Measurements from ENCODE around the gene TPRN. TPM values are rescaled to one million over a fixed set of nuclear protein-coding genes. Genes with fewer than 3 reads are reported as not detected.
A peak's percentile ranks its signal among the peaks of the same experiment; 100 is the strongest.
"Not testable (repeated sequence)": the region's sequence is repeated elsewhere in the genome, so short reads cannot be mapped to it uniquely, and the experiment has no call there.

The TPRN gene
- total RNA-seq, 1 experiment from 2014 or later: 24.9 TPM

DNA sequence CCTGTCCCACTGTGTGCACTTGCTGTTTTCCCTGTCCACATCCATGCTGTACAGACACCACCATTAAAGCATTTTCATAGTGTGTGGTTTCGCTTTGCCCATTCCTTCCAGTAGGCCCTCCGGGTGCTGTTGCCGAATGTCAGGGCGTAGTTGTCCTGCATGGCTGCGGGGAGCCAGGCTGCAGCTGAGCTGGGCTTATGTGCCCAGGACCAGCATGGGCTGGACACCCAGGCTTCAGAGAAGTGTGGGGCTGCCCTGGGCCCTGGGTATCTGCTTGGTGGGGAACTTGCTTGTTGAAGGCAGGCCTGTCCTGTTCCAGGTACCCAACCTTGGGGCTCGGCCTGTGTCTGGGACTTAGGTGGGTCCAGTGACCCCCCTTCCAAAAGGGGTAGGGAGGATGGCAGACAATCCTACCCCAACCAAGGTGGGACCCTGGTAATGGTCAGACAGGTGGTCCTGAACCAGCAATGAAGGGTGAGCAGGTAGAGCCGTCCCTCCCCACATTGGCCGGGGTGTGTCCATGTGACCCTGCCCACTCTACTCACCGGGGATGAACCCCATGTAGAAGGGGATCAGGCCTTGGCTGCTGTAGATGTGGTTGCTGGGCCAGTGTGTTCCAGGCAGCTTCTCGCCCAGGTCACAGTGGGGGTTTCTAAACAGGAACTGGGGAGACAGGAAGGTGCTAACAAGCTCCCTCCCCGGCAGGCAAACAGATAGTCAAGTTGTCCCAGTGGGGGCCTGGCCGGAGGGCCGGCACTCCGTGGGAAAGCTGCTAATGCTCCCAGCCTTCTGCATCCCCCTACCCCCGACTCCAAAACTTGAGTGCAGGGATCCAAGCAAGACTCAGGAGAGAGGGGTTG lies 43.3 kb upstream of the TPRN start:
- DNase-seq (ENCODE audit: low read depth, low spot score) (no peak), ATAC-seq (no peak)
- ChIA-PET CTCF (no interaction called here), RAD21 (ENCODE audit: low non-redundant PET in 1 of 2, low total read pairs in 2 of 2, uncharacterized antibody in 2 of 2, unreplicated experiment in 2 of 2) (no interaction called here), POLR2A (interaction anchor here (1.1 to 1.7 kb wide), 4 partner anchors 10 to 176 kb away, joined by 3 to 5 read pairs (median 4); partner anchors contain the start of gene SSNA1)
- Histone ChIP-seq H4K20me1 (ENCODE audit: insufficient read depth) (peaks cover 21% of the 10 kb centered on the region; the same call in 1 of the 2 replicates), H3K27ac (ENCODE audit: low read depth, low read length) (peak overlapping the region; percentile 19; the same call in 1 of the 2 replicates), H3K9ac (ENCODE audit: low read length) (no peak overlapping the region), H3K36me3 (ENCODE audit: control insufficient read depth in 1 of 2, insufficient read depth in 2 of 2, low read length in 2 of 2) (peaks cover 11 to 21% of the 10 kb centered on the region in 2 experiments), H2AFZ (ENCODE audit: low read depth, low read length, poor library complexity, severe bottlenecking) (no peak overlapping the region), H3K9me3 (ENCODE audit: control insufficient read depth in 1 of 2, insufficient read depth in 1 of 2, low read depth in 1 of 2, low read length in 2 of 2) (no peaks in the 10 kb centered on the region), H3K4me2 (ENCODE audit: low read length) (0 out of 2 replicates have a peak overlapping the region, but pooled peaks have one; percentile 10), H3K79me2 (ENCODE audit: insufficient read depth, low read length) (peaks cover 35% of the 10 kb centered on the region), H3K4me1 (ENCODE audit: control insufficient read depth in 1 of 2, insufficient read depth in 2 of 2, low read length in 2 of 2) (peaks cover 9 to 33% of the 10 kb centered on the region in 2 experiments), H3K9me2 (ENCODE audit: insufficient read depth) (no peaks in the 10 kb centered on the region), H3K27me3 (ENCODE audit: insufficient read depth, low read length) (no peaks in the 10 kb centered on the region), H3K4me3 (replicated peaks in 1 of 2; ENCODE audit: low read depth in 1 of 2, low read length in 2 of 2) (no peak overlapping the region; a peak in 1 of 4 replicates)
- BruUV-seq (replicated peaks): no TSS peak
- intact Hi-C loops (cut with micrococcal nuclease): no loop called here
- TF ChIP-seq, protein P1, sequence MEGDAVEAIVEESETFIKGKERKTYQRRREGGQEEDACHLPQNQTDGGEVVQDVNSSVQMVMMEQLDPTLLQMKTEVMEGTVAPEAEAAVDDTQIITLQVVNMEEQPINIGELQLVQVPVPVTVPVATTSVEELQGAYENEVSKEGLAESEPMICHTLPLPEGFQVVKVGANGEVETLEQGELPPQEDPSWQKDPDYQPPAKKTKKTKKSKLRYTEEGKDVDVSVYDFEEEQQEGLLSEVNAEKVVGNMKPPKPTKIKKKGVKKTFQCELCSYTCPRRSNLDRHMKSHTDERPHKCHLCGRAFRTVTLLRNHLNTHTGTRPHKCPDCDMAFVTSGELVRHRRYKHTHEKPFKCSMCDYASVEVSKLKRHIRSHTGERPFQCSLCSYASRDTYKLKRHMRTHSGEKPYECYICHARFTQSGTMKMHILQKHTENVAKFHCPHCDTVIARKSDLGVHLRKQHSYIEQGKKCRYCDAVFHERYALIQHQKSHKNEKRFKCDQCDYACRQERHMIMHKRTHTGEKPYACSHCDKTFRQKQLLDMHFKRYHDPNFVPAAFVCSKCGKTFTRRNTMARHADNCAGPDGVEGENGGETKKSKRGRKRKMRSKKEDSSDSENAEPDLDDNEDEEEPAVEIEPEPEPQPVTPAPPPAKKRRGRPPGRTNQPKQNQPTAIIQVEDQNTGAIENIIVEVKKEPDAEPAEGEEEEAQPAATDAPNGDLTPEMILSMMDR (IDR thresholded peaks at IDR 0.05 in 2 of 3, conservative IDR thresholded peaks at IDR 0.05 in 1 of 3; ENCODE audit: borderline replicate concordance in 1 of 3, insufficient read depth in 1 of 3, low read depth in 2 of 3, low read length in 2 of 3): peak in 2 of 3 experiments; percentile 12 to 15; a peak in 1 of 6 replicates
- peak; percentile 9 for TF ChIP-seq POLR2A (IDR thresholded peaks at IDR 0.05; ENCODE audit: borderline replicate concordance, extremely low read depth, insufficient read depth, insufficient read length)
- TF ChIP-seq POLR2AphosphoS5 (IDR thresholded peaks at IDR 0.05; ENCODE audit: low read depth, low read length): peak; percentile 76
- TF ChIP-seq TCF7L2 (IDR thresholded peaks at IDR 0.05; ENCODE audit: borderline replicate concordance, extremely low read depth, insufficient read depth, insufficient read length): no peak

DNA sequence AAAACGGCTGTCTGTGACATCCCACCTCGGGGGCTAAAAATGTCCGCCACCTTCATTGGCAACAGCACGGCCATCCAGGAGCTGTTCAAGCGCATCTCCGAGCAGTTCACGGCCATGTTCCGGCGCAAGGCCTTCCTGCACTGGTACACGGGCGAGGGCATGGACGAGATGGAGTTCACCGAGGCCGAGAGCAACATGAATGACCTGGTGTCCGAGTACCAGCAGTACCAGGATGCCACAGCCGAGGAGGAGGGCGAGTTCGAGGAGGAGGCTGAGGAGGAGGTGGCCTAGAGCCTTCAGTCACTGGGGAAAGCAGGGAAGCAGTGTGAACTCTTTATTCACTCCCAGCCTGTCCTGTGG lies 42.7 kb upstream of the TPRN start:
- H3K9ac ChIP-seq (ENCODE audit: low read length): not testable (repeated sequence)

More for the DNA sequence above, 42.7 kb upstream of the TPRN start:
- H3K9me3 ChIP-seq (ENCODE audit: control insufficient read depth in 1 of 2, insufficient read depth in 1 of 2, low read depth in 1 of 2, low read length in 2 of 2); ATAC-seq; H3K9me2 ChIP-seq (ENCODE audit: insufficient read depth); H3K27me3 ChIP-seq (ENCODE audit: insufficient read depth, low read length); CTCF ChIA-PET; H3K4me3 ChIP-seq (replicated peaks in 1 of 2; ENCODE audit: low read depth in 1 of 2, low read length in 2 of 2); DNase-seq (ENCODE audit: low read depth, low spot score); intact Hi-C loops (cut with micrococcal nuclease); BruUV-seq (replicated peaks); H2AFZ ChIP-seq (ENCODE audit: low read depth, low read length, poor library complexity, severe bottlenecking); RAD21 ChIA-PET (ENCODE audit: low non-redundant PET in 1 of 2, low total read pairs in 2 of 2, uncharacterized antibody in 2 of 2, unreplicated experiment in 2 of 2): not testable (repeated sequence)
- H3K79me2 ChIP-seq (ENCODE audit: insufficient read depth, low read length): peaks cover 40% of the 10 kb centered on the region
- H3K4me1 ChIP-seq (ENCODE audit: control insufficient read depth in 1 of 2, insufficient read depth in 2 of 2, low read length in 2 of 2): peaks cover 15 to 39% of the 10 kb centered on the region in 2 experiments
- peaks cover 11 to 21% of the 10 kb centered on the region in 2 experiments for H3K36me3 ChIP-seq (ENCODE audit: control insufficient read depth in 1 of 2, insufficient read depth in 2 of 2, low read length in 2 of 2)
- 0 out of 2 replicates have a peak overlapping the region, but pooled peaks have one; percentile 10 for H3K4me2 ChIP-seq (ENCODE audit: low read length)
- H3K27ac ChIP-seq (ENCODE audit: low read depth, low read length): peak overlapping the region; percentile 11; the same call in 1 of the 2 replicates
- POLR2A ChIA-PET: interaction anchor here (1.1 to 1.7 kb wide), 4 partner anchors 11 to 54 kb away, joined by 3 to 13 read pairs (median 3); partner anchors contain the start of genes NELFB and RNF224
- peaks cover 21% of the 10 kb centered on the region; the same call in 1 of the 2 replicates for H4K20me1 ChIP-seq (ENCODE audit: insufficient read depth)
